Measurements from ENCODE around the gene ST3GAL3.
A peak's percentile ranks its signal among the peaks of the same experiment; 100 is the strongest.
"Not testable (repeated sequence)": the region's sequence is repeated elsewhere in the genome, so short reads cannot be mapped to it uniquely, and the experiment has no call there.

Gene ST3GAL3

GRCh38 chr1:43704838-43705237 lies 2.5 kb upstream of the ST3GAL3 start:
- peak; percentile 15 for DNase-seq (ENCODE audit: low spot score)

GRCh38 chr1:43705334-43705733 lies 2.0 kb upstream of the ST3GAL3 start:
- no peak for DNase-seq (ENCODE audit: low spot score)

- DNase-seq (ENCODE audit: low spot score) = no peak
These were observed 1.2 kb upstream of the ST3GAL3 start for GRCh38 chr1:43705982-43706597.

- no peak for DNase-seq (ENCODE audit: low spot score)
These were observed 642 bp upstream of the ST3GAL3 start for GRCh38 chr1:43706598-43707189.

- no peak for DNase-seq (ENCODE audit: low spot score)
These were observed 670 bp downstream of the ST3GAL3 start for GRCh38 chr1:43708002-43708410.

- DNase-seq (ENCODE audit: low spot score) = no peak
These were observed 3.7 kb downstream of the ST3GAL3 start for GRCh38 chr1:43711049-43711448.

- DNase-seq (ENCODE audit: low spot score) = no peak
These were observed 4.4 kb downstream of the ST3GAL3 start for GRCh38 chr1:43711524-43712386.

GRCh38 chr1:43716559-43717281 lies 9.4 kb downstream of the ST3GAL3 start:
- DNase-seq (ENCODE audit: low spot score) = no peak

GRCh38 chr1:43719063-43719462 lies 11.7 kb downstream of the ST3GAL3 start:
- DNase-seq (ENCODE audit: low spot score) = no peak

- DNase-seq (ENCODE audit: low spot score) = not testable (repeated sequence)
These were observed 12.5 kb downstream of the ST3GAL3 start for GRCh38 chr1:43719670-43720419.

GRCh38 chr1:43722810-43723209 lies 15.5 kb downstream of the ST3GAL3 start:
- DNase-seq (ENCODE audit: low spot score) = no peak

GRCh38 chr1:43729816-43730463 lies 22.6 kb downstream of the ST3GAL3 start:
- peak; percentile 28 for DNase-seq (ENCODE audit: low spot score)

GRCh38 chr1:43731867-43732531 lies 24.7 kb downstream of the ST3GAL3 start:
- DNase-seq (ENCODE audit: low spot score) = no peak

- no peak for DNase-seq (ENCODE audit: low spot score)
These were observed 29.5 kb downstream of the ST3GAL3 start for GRCh38 chr1:43736819-43737218.

GRCh38 chr1:43742026-43742425 lies 34.7 kb downstream of the ST3GAL3 start:
- no peak for DNase-seq (ENCODE audit: low spot score)

GRCh38 chr1:43743206-43743605 lies 35.9 kb downstream of the ST3GAL3 start:
- DNase-seq (ENCODE audit: low spot score) = no peak

GRCh38 chr1:43747736-43748135 lies 40.4 kb downstream of the ST3GAL3 start:
- DNase-seq (ENCODE audit: low spot score) = no peak

GRCh38 chr1:43750083-43750482 lies 42.7 kb downstream of the ST3GAL3 start:
- no peak for DNase-seq (ENCODE audit: low spot score)

- no peak for DNase-seq (ENCODE audit: low spot score)
These were observed 46.1 kb downstream of the ST3GAL3 start for GRCh38 chr1:43753422-43753821.

GRCh38 chr1:43754892-43755291 lies 47.6 kb downstream of the ST3GAL3 start:
- no peak for DNase-seq (ENCODE audit: low spot score)
